Stimulated activated CD4-positive, alpha-beta T cell treated with anti-CD3 and anti-CD28 coated beads, Interleukin-12 subunit alpha, Interleukin-12 subunit beta, amount 100 ng/mL, for 24 hours (primary cell): ENCODE results near the gene ARHGAP9.
"Not testable (repeated sequence)": the region's sequence is repeated elsewhere in the genome, so short reads cannot be mapped to it uniquely, and the experiment has no call there.

Source experiments
- DNase-seq, 2 experiments: peaks; one replicate each; pipeline ENCODE4 v3.0.0-alpha.2; 2020; ENCODE audit warnings: low read depth in 2 of 2

Gene ARHGAP9

DNA sequence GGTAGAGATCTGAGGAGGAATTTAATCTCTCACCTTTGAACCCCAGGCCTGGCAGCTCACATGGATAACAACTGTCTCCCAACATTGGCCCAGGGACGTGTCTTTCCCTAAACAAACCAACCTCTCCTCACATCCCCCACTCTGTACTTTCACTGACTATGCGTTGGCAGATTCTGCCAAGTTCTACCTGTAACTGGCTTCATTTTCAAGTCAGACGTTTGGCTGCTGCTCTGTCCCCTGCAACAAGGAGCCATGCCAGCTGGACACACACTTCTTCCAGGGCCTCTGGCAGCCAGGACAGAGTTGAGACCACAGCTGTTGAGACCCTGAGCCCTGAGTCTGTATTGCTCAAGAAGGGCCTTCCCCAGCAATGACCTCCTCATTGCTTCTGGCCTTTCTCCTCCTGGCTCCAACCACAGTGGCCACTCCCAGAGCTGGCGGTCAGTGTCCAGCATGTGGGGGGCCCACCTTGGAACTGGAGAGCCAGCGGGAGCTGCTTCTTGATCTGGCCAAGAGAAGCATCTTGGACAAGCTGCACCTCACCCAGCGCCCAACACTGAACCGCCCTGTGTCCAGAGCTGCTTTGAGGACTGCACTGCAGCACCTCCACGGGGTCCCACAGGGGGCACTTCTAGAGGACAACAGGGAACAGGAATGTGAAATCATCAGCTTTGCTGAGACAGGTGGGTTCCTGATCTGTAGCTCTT is 45.0 kb downstream of the ARHGAP9 start, which contains the start of gene INHBC:
Gene INHBC, plus strand, starts transcription at position 268 of the 707 bp plus-strand sequence. Its CDS starts 103 bp downstream, at position 371.
- DNase-seq, result no peak

DNA sequence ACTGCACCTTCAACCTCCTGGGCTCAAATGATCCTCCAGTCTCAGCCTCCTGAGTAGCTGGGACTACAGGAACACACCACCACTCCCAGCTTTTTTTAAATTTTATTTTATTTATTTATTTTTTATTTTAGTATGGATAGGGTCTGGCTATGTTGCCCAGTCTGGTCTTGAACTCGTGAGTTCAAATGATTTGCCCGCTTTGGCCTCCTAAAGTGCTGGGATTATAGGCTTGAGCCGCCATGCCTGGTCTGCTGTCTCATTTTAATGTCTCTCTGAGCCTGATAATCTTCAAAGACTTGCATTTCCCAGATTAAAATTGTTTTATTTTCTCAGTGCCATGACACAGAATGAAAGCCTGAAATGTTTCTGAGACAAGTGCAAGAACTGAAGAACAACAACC is 46.3 kb downstream of the ARHGAP9 start:
- DNase-seq, result no peak

DNA sequence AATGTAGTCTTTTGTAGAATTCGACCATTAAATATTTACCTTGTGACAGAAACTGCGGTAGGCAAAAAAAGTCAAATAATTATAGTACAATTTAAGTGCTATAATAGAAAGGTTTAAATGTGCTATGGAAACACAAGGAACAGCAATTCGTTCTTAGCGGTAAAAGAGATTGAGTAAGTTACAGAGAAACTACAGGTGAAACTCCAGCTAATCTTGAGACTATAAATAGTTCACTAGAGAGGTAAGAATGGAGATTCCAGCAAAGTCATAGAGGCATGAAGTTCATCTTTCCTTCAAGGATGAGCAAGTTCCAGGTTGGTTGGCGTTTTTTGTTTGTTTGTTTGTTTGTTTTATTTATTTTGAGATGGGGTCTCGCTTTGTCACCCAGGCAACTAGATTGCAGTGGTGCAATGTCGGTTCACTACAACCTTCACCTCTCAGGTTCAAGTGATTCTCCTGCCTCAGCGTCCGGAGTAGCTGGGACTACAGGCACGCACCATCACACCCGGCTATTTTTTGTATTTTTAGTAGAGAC is 47.9 kb downstream of the ARHGAP9 start:
- DNase-seq, result no peak

DNA sequence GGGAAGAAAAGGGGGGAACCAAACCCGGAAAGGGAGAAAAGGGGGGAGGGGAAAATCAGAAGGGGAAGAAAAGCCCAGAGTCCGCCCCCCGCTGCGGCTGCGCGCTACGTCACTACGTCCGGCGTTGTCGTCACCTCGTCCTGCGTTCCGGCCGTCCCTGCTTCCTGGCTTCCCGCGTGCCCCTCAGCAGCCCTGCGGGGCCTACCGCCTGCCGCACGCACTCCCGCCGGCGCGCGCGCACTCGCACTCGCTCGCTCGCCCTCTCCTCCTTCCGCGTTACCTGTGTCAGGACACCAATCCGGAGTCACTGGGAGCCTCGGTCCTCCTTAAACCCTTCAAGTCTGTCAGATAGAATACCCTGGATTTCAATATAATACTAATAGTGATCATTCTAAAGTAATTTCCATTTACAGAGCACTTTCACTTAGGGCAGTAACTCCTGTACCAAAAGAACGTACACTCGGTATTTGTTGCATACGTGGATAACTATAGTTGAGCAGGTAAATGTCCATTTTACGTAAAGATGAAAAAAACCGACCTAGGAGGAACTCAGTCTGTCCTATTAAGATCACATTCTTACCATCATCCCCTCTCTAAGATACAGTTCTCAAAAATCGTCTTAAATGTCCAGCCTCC is 48.6 kb downstream of the ARHGAP9 start, which contains the start of gene R3HDM2:
Gene R3HDM2, minus strand, starts transcription at position 113 of the 636 bp plus-strand sequence. CDS start 120,615 bp downstream, outside the sequence.
- DNase-seq, result peak; percentile 93 to 96

DNA sequence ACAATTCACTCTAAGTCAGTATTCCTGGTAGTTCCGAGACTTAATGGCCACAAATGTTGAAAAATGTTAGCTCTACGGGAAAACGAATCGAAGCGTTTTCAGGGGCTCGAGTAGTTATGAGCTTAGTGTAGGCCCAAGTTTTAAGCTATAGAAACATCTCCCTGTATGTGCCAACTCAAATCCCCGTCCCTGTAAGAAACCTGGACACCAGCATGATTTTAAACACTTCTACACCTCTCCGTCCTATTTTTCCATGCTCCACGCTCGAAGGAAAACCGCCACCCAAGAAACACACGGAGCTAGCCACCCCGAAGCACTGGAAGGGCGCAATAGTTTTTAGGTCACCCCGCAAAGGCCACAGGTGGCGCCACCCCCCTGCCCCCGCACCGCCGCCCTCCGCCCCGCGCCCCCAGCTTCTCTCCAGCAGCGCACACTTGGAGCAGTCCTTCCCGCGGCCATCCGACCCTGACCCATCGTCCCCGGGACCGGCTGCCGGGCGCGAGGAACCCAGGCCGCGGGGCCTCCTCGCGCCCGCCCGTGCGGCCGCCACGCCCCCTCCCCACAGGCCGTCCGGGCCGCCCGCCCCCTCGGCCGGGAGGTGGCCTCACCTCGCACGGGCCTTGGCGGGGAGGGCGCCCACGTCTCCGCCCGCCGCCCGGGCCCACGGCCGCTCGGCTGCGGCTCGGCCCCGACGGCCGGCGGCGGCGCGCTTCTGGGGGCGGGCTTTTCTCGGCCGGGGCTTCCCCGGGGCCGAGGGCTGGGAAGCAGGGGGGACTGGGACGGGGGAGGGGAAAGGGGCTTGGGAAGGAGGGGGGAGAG is 49.3 kb downstream of the ARHGAP9 start:
- DNase-seq, result peak; percentile 34 to 35

DNA sequence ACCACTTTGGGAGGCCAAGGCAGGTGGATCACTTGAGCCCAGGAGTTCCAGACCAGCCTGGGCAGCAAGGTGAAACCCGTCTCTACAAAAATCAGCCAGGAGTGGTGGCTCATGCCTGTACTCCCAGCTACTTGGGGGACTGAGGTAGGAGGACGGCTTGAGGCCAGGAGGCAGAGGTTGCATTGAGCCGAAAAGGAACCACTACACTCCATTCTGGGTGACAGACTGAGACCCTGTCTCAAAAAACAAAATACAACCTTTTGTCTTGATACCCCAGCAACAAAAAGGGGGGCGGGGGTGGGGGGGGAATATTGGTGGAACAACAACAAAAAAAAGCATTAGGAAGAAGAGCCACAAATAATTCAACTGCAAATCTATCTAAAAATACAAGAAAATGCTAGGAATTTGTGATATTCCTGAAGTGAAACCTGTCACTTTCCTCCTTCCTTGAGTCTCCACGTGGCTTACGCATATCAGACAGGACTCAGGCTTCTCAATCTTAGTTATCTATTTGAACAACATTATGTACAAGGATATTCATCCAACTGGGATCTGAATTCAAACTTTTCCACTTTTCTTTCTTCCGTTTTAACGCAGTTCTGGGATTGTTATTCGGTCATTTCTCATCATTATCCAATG is 50.1 kb downstream of the ARHGAP9 start:
- no peak for DNase-seq

DNA sequence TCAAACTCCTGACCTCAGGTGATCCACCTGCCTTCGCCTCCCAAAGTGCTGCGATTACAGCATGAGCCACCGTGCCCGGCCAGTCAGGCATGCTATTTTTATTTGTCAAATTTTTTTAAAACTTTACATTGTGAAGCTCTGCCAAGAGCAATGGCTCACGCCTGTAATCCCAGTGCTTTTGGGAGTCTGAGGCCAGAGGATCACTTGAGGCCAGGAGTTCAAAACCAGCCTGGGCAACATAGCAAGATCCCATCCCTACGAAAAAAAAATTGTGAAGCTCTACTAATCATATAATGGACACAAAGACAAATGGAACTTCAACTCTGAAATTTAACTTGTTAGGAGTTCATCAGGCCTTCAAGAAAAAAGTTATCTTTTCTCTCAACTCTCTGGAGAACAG is 50.7 kb downstream of the ARHGAP9 start:
- DNase-seq, result no peak

DNA sequence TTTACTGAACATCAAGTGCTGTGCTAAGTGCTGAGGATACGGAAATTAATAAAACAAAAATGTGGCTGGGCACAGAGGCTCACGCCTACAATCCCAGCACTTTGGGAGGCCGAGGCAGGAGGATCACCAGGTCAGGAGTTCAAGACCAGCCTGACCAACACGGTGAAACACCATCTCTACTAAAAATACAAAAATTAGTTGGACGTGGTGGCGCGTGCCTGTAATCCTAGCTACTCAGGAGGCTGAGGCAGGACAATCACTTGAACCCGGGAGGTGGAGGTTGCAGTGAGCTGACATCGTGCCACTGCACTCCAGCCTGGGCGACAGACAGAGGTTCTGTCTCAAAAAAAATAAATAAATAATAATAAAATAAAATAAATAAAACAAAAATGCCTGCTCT is 52.7 kb downstream of the ARHGAP9 start:
- not testable (repeated sequence) for DNase-seq
